Endothelial cell of umbilical vein (primary cell): ENCODE results near the gene CAMTA1. TPM values are rescaled to one million over a fixed set of nuclear protein-coding genes. Genes with fewer than 3 reads are reported as not detected.

Experiments
- Bru-seq: library from RNA; stranded (reverse); fragments of 400-500 nt; gene quantifications from one replicate; lab custom pipeline; 2021; lab: Mats Ljungman, UMichigan
- BruChase-seq, 2 experiments: library from RNA; stranded (reverse); fragments of 400-500 nt; gene quantifications; one replicate each; lab custom pipeline; 2021; lab: Mats Ljungman, UMichigan
- BruUV-seq: library from RNA; stranded (reverse); fragments of 400-500 nt; replicated peaks from 2 replicates; lab custom pipeline; 2021; lab: Mats Ljungman, UMichigan
- CTCF ChIA-PET: fragments of 300-600, 350-600 bp; sonication (Branson Sonifier 250); formaldehyde crosslinking; loops from one replicate; lab custom pipeline; 2021; ENCODE audit warnings: antibody characterized with exemption, inconsistent platforms; lab: Charles Lee
- POLR2A ChIA-PET: fragments of 300-600, 350-600 bp; sonication (Branson Sonifier 250); formaldehyde crosslinking; loops from one replicate; lab custom pipeline; 2021; ENCODE audit warnings: antibody characterized with exemption, inconsistent platforms; lab: Charles Lee
- DNase-seq: peaks from one replicate; pipeline ENCODE4 v3.0.0-alpha.2; 2011; ENCODE audit warnings: low read depth, low spot score
- FAIRE-seq: peaks from 2 replicates; lab custom pipeline; 2011; peaks lifted over from hg19 to GRCh38; lab: Jason Lieb, UNC
- H2AFZ ChIP-seq: 2 replicates; pipeline ENCODE4 v1.6.0; 2012; ENCODE audit warnings: low read depth, low read length, control low read depth, inconsistent platforms
- H3K27ac ChIP-seq: 2 replicates; pipeline ENCODE4 v1.5.1; 2011; ENCODE audit warnings: low read depth, mild to moderate bottlenecking, control low read depth, low read length, moderate library complexity; ENCODE audit not compliant: insufficient read depth
- H3K27me3 ChIP-seq, 2 experiments: 2 replicates each; pipeline versions ENCODE4 v1.6.0 to v1.6.1; 2011; ENCODE audit warnings: low read length in 2 of 2, mixed read lengths in 1 of 2; ENCODE audit not compliant: control insufficient read depth in 2 of 2, insufficient read depth in 2 of 2
- H3K36me3 ChIP-seq, 2 experiments: 2 replicates in 1 of 2; 3 replicates in 1 of 2; pipeline ENCODE4 v1.5.1; 2011; ENCODE audit warnings: low read length in 2 of 2, mild to moderate bottlenecking in 1 of 2, moderate library complexity in 1 of 2; ENCODE audit not compliant: control insufficient read depth in 2 of 2, insufficient read depth in 2 of 2; ENCODE audit errors: extremely low read depth in 1 of 2
- H3K4me1 ChIP-seq: 3 replicates; pipeline ENCODE4 v1.5.1; 2011; ENCODE audit warnings: mild to moderate bottlenecking, low read length; ENCODE audit not compliant: control insufficient read depth, insufficient read depth; ENCODE audit errors: extremely low read depth
- H3K4me2 ChIP-seq: 2 replicates; pipeline ENCODE4 v1.6.1; 2011; ENCODE audit warnings: low read length, control low read depth, mixed read lengths; ENCODE audit not compliant: insufficient read depth
- H3K4me3 ChIP-seq, 3 experiments: fragments of 200-600 bp in 1 of 3; sonication (generic), shearing (Covaris generic) in 1 of 3; replicated peaks in 1 of 3; 2 replicates each; pipeline ENCODE4 v1.5.1; 2011 to 2016; ENCODE audit warnings: control low read depth in 3 of 3, low read length in 3 of 3, mild to moderate bottlenecking in 2 of 3, inconsistent platforms in 1 of 3, low read depth in 1 of 3, moderate library complexity in 1 of 3; ENCODE audit not compliant: insufficient read depth in 1 of 3
- H3K79me2 ChIP-seq: 2 replicates; pipeline ENCODE4 v1.6.0; 2012; ENCODE audit warnings: low read length, inconsistent platforms; ENCODE audit not compliant: control insufficient read depth, insufficient read depth
- H3K9ac ChIP-seq: replicated peaks from 2 replicates; pipeline ENCODE3; 2011; ENCODE audit warnings: low read length, control low read depth; ENCODE audit not compliant: insufficient read depth; ENCODE audit errors: extremely low read depth
- H3K9me1 ChIP-seq: replicated peaks from 3 replicates; pipeline ENCODE4 v1.6.0; 2011; ENCODE audit warnings: mild to moderate bottlenecking, low read length; ENCODE audit not compliant: control insufficient read depth, insufficient read depth; ENCODE audit errors: extremely low read depth
- H3K9me3 ChIP-seq: replicated peaks from 2 replicates; pipeline ENCODE4 v1.5.1; 2012; ENCODE audit warnings: low read length, inconsistent platforms; ENCODE audit not compliant: control insufficient read depth, insufficient read depth
- H4K20me1 ChIP-seq: replicated peaks from 2 replicates; pipeline ENCODE3; 2011; ENCODE audit warnings: mild to moderate bottlenecking, low read length; ENCODE audit not compliant: control insufficient read depth, insufficient read depth; ENCODE audit errors: extremely low read depth
- CTCF ChIP-seq, 2 donors: IDR thresholded peaks; 1 replicate in 1 of 2; 2 replicates in 1 of 2; pipeline ENCODE4 v1.5.1; 2011; ENCODE audit warnings: low read length in 2 of 2, mild to moderate bottlenecking in 2 of 2, moderate library complexity in 2 of 2, control low read depth in 1 of 2, inconsistent platforms in 1 of 2, low read depth in 1 of 2; ENCODE audit not compliant: insufficient read depth in 1 of 2; ENCODE audit errors: extremely low read depth in 1 of 2
- EZH2 ChIP-seq: IDR thresholded peaks from 2 replicates; pipeline ENCODE4 v1.6.1; 2012; ENCODE audit warnings: borderline replicate concordance, low read depth, mild to moderate bottlenecking, moderate library complexity, low read length, inconsistent platforms; ENCODE audit not compliant: severe bottlenecking
- FOS ChIP-seq: IDR thresholded peaks from 2 replicates; pipeline ENCODE4 v1.6.1; 2011; ENCODE audit warnings: mild to moderate bottlenecking, low read length, moderate library complexity, borderline replicate concordance; ENCODE audit not compliant: insufficient read depth
- GATA2 ChIP-seq: IDR thresholded peaks from 2 replicates; pipeline ENCODE4 v1.7.0; 2011; ENCODE audit warnings: low read depth, mild to moderate bottlenecking, moderate library complexity, mixed read lengths, low read length; ENCODE audit not compliant: insufficient read length, insufficient read depth
- JUN ChIP-seq: IDR thresholded peaks from 2 replicates; pipeline ENCODE4 v1.6.1; 2011; ENCODE audit warnings: borderline replicate concordance, low read depth; ENCODE audit not compliant: insufficient read length, insufficient read depth
- MAX ChIP-seq: IDR thresholded peaks from 2 replicates; pipeline ENCODE4 v1.6.1; 2011; ENCODE audit not compliant: insufficient read depth, insufficient read length
- MYC ChIP-seq: IDR thresholded peaks from one replicate; pipeline ENCODE4 v1.6.1; 2011; ENCODE audit warnings: mild to moderate bottlenecking, low read depth, low read length
- POLR2A ChIP-seq: IDR thresholded peaks from 2 replicates; pipeline ENCODE4 v1.6.1; 2012; ENCODE audit warnings: low read depth, mild to moderate bottlenecking, control low read depth, low read length
- POLR2AphosphoS5 ChIP-seq: IDR thresholded peaks from 2 replicates; pipeline ENCODE4 v1.6.1; 2012; ENCODE audit warnings: low read depth, mild to moderate bottlenecking, control low read depth, low read length, moderate library complexity; ENCODE audit not compliant: insufficient read depth
- dilution Hi-C: fragments of 300-500 bp; cut with MboI; formaldehyde crosslinking; loops from one replicate; pipeline ENCODE4 v1.15.0; 2019; ENCODE audit warnings: low sequenced_read_pairs; ENCODE audit not compliant: extremely low pct_ligation_motif_present
- intact Hi-C: fragments of 100-400 bp; cut with micrococcal nuclease; formaldehyde crosslinking; loops from one replicate; pipeline ENCODE4 v1.10.0; 2022
- long read RNA-seq: library from polyadenylated mRNA; stranded (forward); transcript quantifications from one replicate; pipeline ENCODE4 v2.0.0, GENCODE V29; 2021
- polyA minus RNA-seq, 3 experiments: library from RNA; depleted of rRNA, polyadenylated mRNA; stranded (reverse); fragments of >200 nt; gene quantifications; 1 replicate in 1 of 3; 2 replicates in 2 of 3; pipeline ENCODE4 v1.2.3, GENCODE V29; 2011
- polyA plus RNA-seq, 4 experiments: library from polyadenylated mRNA; depleted of rRNA in 3 of 4; stranded (reverse) in 3 of 4; unstranded in 1 of 4; fragments of >200 nt; gene quantifications; 2 replicates each; pipeline versions ENCODE4 v1.2.1 to v1.2.3, GENCODE V29; 2011 to 2012; ENCODE audit warnings: missing spikeins in 1 of 4
- total RNA-seq: library from RNA; stranded (reverse); gene quantifications from 2 replicates; pipeline ENCODE4 v1.2.3, GENCODE V29; 2021

CAMTA1 gene
- 88.1 and 92.7 TPM in 2 replicates for total RNA-seq
- polyA plus RNA-seq: 36.4 and 50.8 TPM in 2 replicates
- 57.1 and 61.1 TPM in 2 replicates for polyA plus RNA-seq (2011; cell fraction: cytosol; rRNA removed)
- 40.9 and 43.2 TPM in 2 replicates for polyA plus RNA-seq (2011; cell fraction: nucleus; rRNA removed)
- polyA plus RNA-seq (2012): 82.2 and 93.2 TPM in 2 replicates
- polyA minus RNA-seq: 26.3 and 39.4 TPM in 2 replicates
- polyA minus RNA-seq (2011; cell fraction: cytosol; rRNA and poly(A)+ RNA removed): 17.1 TPM
- 50.9 and 53.5 TPM in 2 replicates for polyA minus RNA-seq (2011; cell fraction: nucleus; rRNA and poly(A)+ RNA removed)
- percentile 52 among the genes with signal in this experiment for Bru-seq, nascent RNA
- percentile 49 among the genes with signal in this experiment for BruChase-seq, experiment 1, labeled RNA remaining after a 6-hour chase
- percentile 56 among the genes with signal in this experiment for BruChase-seq, experiment 2, labeled RNA remaining after a 2-hour chase
- long read RNA-seq, transcript CAMTA1-208 (4 exons, 567 nt): major isoform, 316 of 556 reads
- long read RNA-seq, transcript CAMTA1-213 (3 exons, 538 nt): minor isoform, 110 of 556 reads
- long read RNA-seq, transcript CAMTA1-209 (4 exons, 863 nt): minor isoform, 46 of 556 reads
- long read RNA-seq, transcript CAMTA1-202 (5 exons, 431 nt): minor isoform, 39 of 556 reads
- long read RNA-seq, partial matches to known transcripts: 6 of 556 reads
- long read RNA-seq, other reads (novel, unspliced or antisense): 32 of 556 reads

GRCh38 chr1:6785318-6785727, at the start of gene CAMTA1:
TSS of gene CAMTA1 (plus strand) at chr1:6785454. CDS start at chr1:6785531, 77 bp downstream.
- ChIA-PET CTCF (interaction anchor here (0.6 to 3.6 kb wide), 8 partner anchors 10 to 862 kb away, joined by 3 to 22 read pairs (median 8); partner anchors contain the start of gene DNAJC11), POLR2A (interaction anchor here (1.0 to 1.1 kb wide), 4 partner anchors 11 to 106 kb away, joined by 3 to 5 read pairs (median 4); no protein-coding TSS in a partner anchor)
- peaks cover 40% of the 10 kb centered on the region for H3K79me2 ChIP-seq
- dilution Hi-C loops (no loop called here), intact Hi-C loops (loop anchor here (1.0 to 10.0 kb wide), 6 partner anchors 10 to 989 kb away; partner anchors contain the start of genes DNAJC11, KLHL21, PLEKHG5 and VAMP3)
- no peak for DNase-seq
- peak within 1 kb of the TSS; percentile 98 for H3K4me2 ChIP-seq
- H4K20me1 ChIP-seq: peaks cover 3% of the 10 kb centered on the region
- no peak for FAIRE-seq
- H3K9me1 ChIP-seq: no peaks in the 10 kb centered on the region
- H3K4me1 ChIP-seq: peaks cover 18% of the 10 kb centered on the region
- peak within 1 kb of the TSS; percentile 76 for H2AFZ ChIP-seq
- peak within 1 kb of the TSS; percentile 79 to 85 (median 83) for H3K4me3 ChIP-seq
- peak within 1 kb of the TSS; percentile 95 for H3K27ac ChIP-seq
- TF ChIP-seq JUN (no peak), MYC (no peak), POLR2AphosphoS5 (no peak), CTCF (IDR thresholded peaks at IDR 0.05; ENCODE audit: extremely low read depth in 1 of 2, insufficient read depth in 1 of 2, low read depth in 1 of 2, low read length in 2 of 2) (no peak), FOS (no peak), MAX (no peak), GATA2 (no peak), EZH2 (no peak), POLR2A (no peak)
- no TSS peak for BruUV-seq
- no peaks in the 10 kb centered on the region for H3K9me3 ChIP-seq
- no peaks in the 10 kb centered on the region for H3K36me3 ChIP-seq
- no peaks in the 10 kb centered on the region for H3K27me3 ChIP-seq
- peak within 1 kb of the TSS; percentile 85 for H3K9ac ChIP-seq
